Parathyroid adenoma (tissue), 2 donors: Measurements from ENCODE around the gene PBLD.

ENCODE experiments used
- H2AFZ ChIP-seq: fragments of 300-600 bp; sonication (generic); one replicate; pipeline ENCODE4 v1.7.0; 2017; ENCODE audit warnings: antibody characterized with exemption, mild to moderate bottlenecking
- H3K27ac ChIP-seq: fragments of 300-600 bp; sonication (generic); one replicate; pipeline ENCODE4 v1.7.0; 2017
- H3K27me3 ChIP-seq: fragments of 300-600 bp; sonication (generic); one replicate; pipeline ENCODE4 v1.7.0; 2017; ENCODE audit warnings: low read length; ENCODE audit not compliant: control insufficient read depth, insufficient read depth
- H3K36me3 ChIP-seq: fragments of 300-600 bp; sonication (generic); one replicate; pipeline ENCODE4 v1.7.0; 2017; ENCODE audit warnings: low read length; ENCODE audit not compliant: control insufficient read depth, insufficient read depth
- H3K4me1 ChIP-seq: fragments of 300-600 bp; sonication (generic); one replicate; pipeline ENCODE4 v1.7.0; 2017; ENCODE audit warnings: control low read depth
- H3K4me2 ChIP-seq: fragments of 300-600 bp; sonication (generic); one replicate; pipeline ENCODE4 v1.7.0; 2017; ENCODE audit warnings: low read length
- H3K4me3 ChIP-seq: fragments of 300-600 bp; sonication (generic); one replicate; pipeline ENCODE4 v1.7.0; 2017; ENCODE audit warnings: low read depth, low read length
- H3K79me2 ChIP-seq: fragments of 300-600 bp; sonication (generic); one replicate; pipeline ENCODE4 v1.7.0; 2017; ENCODE audit warnings: control low read depth
- H3K9ac ChIP-seq: fragments of 300-600 bp; sonication (generic); one replicate; pipeline ENCODE4 v1.7.0; 2017; ENCODE audit warnings: mild to moderate bottlenecking
- H3K9me3 ChIP-seq: fragments of 300-600 bp; sonication (generic); one replicate; pipeline ENCODE4 v1.7.0; 2017; ENCODE audit warnings: low read length; ENCODE audit not compliant: control insufficient read depth
- TF ChIP-seq, protein P1 (sequence below): fragments of 300-600 bp; sonication (generic); IDR thresholded peaks from one replicate; pipeline ENCODE4 v1.7.0; 2017; ENCODE audit warnings: antibody characterized with exemption, mild to moderate bottlenecking
- donor health status: primary hyperparathyroidism.

Gene PBLD

DNA sequence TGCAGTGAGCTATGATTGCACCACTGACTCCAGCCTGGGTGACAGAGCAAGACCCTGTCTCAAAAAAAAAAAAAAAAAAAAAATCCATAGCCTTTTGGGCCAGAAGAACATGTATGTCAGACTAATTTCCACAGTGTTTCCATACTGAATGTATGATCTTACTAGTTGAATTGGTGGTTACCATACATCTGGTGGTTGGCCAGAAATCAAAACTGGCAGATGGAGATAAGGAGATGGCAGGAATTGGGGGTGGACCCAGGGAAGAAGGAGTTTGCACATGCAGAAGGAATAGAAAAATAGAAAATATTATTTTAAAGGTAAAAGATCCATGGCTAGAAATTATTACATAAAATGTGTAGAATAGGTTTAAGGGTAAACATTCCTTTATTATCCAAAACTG, 97.1 kb downstream of the PBLD start:
- H3K9ac ChIP-seq = no peak overlapping the region

GRCh38 chr10:68235111-68235510, 97.6 kb downstream of the PBLD start:
- Histone ChIP-seq H3K4me2 (no peak overlapping the region), H3K4me3 (no peak overlapping the region), H3K4me1 (no peaks in the 10 kb centered on the region), H3K79me2 (no peaks in the 10 kb centered on the region), H3K27ac (no peak overlapping the region), H3K9me3 (no peaks in the 10 kb centered on the region), H3K27me3 (no peaks in the 10 kb centered on the region), H2AFZ (no peak overlapping the region), H3K36me3 (no peaks in the 10 kb centered on the region), H3K9ac (no peak overlapping the region)
- TF ChIP-seq, protein P1, sequence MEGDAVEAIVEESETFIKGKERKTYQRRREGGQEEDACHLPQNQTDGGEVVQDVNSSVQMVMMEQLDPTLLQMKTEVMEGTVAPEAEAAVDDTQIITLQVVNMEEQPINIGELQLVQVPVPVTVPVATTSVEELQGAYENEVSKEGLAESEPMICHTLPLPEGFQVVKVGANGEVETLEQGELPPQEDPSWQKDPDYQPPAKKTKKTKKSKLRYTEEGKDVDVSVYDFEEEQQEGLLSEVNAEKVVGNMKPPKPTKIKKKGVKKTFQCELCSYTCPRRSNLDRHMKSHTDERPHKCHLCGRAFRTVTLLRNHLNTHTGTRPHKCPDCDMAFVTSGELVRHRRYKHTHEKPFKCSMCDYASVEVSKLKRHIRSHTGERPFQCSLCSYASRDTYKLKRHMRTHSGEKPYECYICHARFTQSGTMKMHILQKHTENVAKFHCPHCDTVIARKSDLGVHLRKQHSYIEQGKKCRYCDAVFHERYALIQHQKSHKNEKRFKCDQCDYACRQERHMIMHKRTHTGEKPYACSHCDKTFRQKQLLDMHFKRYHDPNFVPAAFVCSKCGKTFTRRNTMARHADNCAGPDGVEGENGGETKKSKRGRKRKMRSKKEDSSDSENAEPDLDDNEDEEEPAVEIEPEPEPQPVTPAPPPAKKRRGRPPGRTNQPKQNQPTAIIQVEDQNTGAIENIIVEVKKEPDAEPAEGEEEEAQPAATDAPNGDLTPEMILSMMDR = no peak

More for the DNA sequence above, 97.1 kb downstream of the PBLD start:
- no peaks in the 10 kb centered on the region for H3K9me3 ChIP-seq
- no peaks in the 10 kb centered on the region for H3K4me1 ChIP-seq
- H2AFZ ChIP-seq = no peak overlapping the region
- TF ChIP-seq, protein P1 = no peak
- no peaks in the 10 kb centered on the region for H3K27me3 ChIP-seq
- no peaks in the 10 kb centered on the region for H3K36me3 ChIP-seq
- no peaks in the 10 kb centered on the region for H3K79me2 ChIP-seq
- H3K4me3 ChIP-seq = no peak overlapping the region
- no peak overlapping the region for H3K27ac ChIP-seq
- no peak overlapping the region for H3K4me2 ChIP-seq

DNA sequence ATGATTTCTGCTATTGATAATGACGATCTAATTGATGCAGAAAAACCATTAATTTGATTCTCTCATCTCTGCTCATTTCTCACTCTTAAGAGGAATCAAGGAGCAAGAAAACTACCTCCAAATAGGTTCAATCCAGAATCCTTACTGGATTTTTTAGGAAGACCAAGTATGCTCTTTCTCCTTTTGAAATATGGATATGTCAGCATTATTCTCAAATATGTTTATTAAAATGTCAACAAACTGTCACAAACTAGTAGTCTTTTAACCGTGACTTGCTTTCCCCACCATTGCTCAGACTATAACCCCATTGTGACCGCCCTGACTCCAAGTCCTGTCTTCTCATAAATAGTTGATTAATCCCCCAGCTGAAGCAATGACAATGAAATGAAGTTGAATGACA, 99.7 kb downstream of the PBLD start:
- H3K4me3 ChIP-seq = no peak overlapping the region
- no peaks in the 10 kb centered on the region for H3K79me2 ChIP-seq
- H3K4me2 ChIP-seq = no peak overlapping the region
- H3K9ac ChIP-seq = no peak overlapping the region
- no peaks in the 10 kb centered on the region for H3K4me1 ChIP-seq
- no peaks in the 10 kb centered on the region for H3K27me3 ChIP-seq
- H3K36me3 ChIP-seq = no peaks in the 10 kb centered on the region
- H2AFZ ChIP-seq = no peak overlapping the region
- TF ChIP-seq, protein P1 = no peak
- H3K9me3 ChIP-seq = no peaks in the 10 kb centered on the region
- H3K27ac ChIP-seq = no peak overlapping the region
